HPDE6-E6E7 (cell line): ENCODE data around the gene SPINT1.
"Not testable (repeated sequence)": the region's sequence is repeated elsewhere in the genome, so short reads cannot be mapped to it uniquely, and the experiment has no call there.

ENCODE experiments used
- DNase-seq: peaks from one replicate; pipeline ENCODE4 v3.0.0; 2011; ENCODE audit warnings: missing footprints; ENCODE audit errors: extremely low spot score

SPINT1 gene

GRCh38 chr15:40859206-40859851 is 15.5 kb downstream of the SPINT1 start:
- DNase-seq, result peak; percentile 75

GRCh38 chr15:40861147-40861546 is 17.3 kb downstream of the SPINT1 start:
- DNase-seq, result not testable (repeated sequence)

- no peak for DNase-seq
These were observed 19.9 kb downstream of the SPINT1 start for GRCh38 chr15:40863660-40864270.

GRCh38 chr15:40867199-40867598 is 23.4 kb downstream of the SPINT1 start:
- no peak for DNase-seq

- DNase-seq, result no peak
These were observed 25.8 kb downstream of the SPINT1 start for GRCh38 chr15:40869686-40870085.

GRCh38 chr15:40870716-40871115 is 26.9 kb downstream of the SPINT1 start:
- no peak for DNase-seq

GRCh38 chr15:40871749-40872617 is 28.1 kb downstream of the SPINT1 start:
- no peak for DNase-seq

- DNase-seq, result no peak
These were observed 29.2 kb downstream of the SPINT1 start for GRCh38 chr15:40872791-40873693.

GRCh38 chr15:40873694-40874561 is 30.1 kb downstream of the SPINT1 start, which contains the start of gene RHOV:
Gene RHOV, minus strand, starts transcription at chr15:40874234. Its CDS starts 95 bp downstream, at chr15:40874139.
- no peak for DNase-seq

GRCh38 chr15:40875991-40876730 is 32.3 kb downstream of the SPINT1 start:
- DNase-seq, result no peak

- no peak for DNase-seq
These were observed 33.8 kb downstream of the SPINT1 start for GRCh38 chr15:40877694-40878093.

GRCh38 chr15:40878785-40879184 is 34.9 kb downstream of the SPINT1 start:
- peak; percentile 93 for DNase-seq

GRCh38 chr15:40879609-40880008 is 35.8 kb downstream of the SPINT1 start:
- DNase-seq, result no peak

- no peak for DNase-seq
These were observed 37.5 kb downstream of the SPINT1 start for GRCh38 chr15:40881351-40881750.

- no peak for DNase-seq
These were observed 42.7 kb downstream of the SPINT1 start for GRCh38 chr15:40886586-40886985.

- DNase-seq, result no peak
These were observed 45.3 kb downstream of the SPINT1 start for GRCh38 chr15:40889112-40889511.

- no peak for DNase-seq
These were observed 47.3 kb downstream of the SPINT1 start for GRCh38 chr15:40891138-40891537.

- no peak for DNase-seq
These were observed 48.1 kb downstream of the SPINT1 start for GRCh38 chr15:40891810-40892446.

- DNase-seq, result no peak
These were observed 48.7 kb downstream of the SPINT1 start for GRCh38 chr15:40892447-40893012.
